GM10248 (cell line): ENCODE measurements around the gene HORMAD2.
"Not testable (repeated sequence)": the region's sequence is repeated elsewhere in the genome, so short reads cannot be mapped to it uniquely, and the experiment has no call there.

ENCODE experiments used
- CTCF ChIA-PET: fragments of 300-600 bp; sonication (Branson Sonifier 250); formaldehyde crosslinking; extraction: SDS; loops from one replicate; lab custom pipeline; 2021; ENCODE audit warnings: antibody characterized with exemption; lab: Yijun Ruan, JAX
- POLR2A ChIA-PET: fragments of 350-650 bp; sonication (Branson Sonifier 250); formaldehyde crosslinking; extraction: SDS; loops from one replicate; lab custom pipeline; 2020; ENCODE audit warnings: antibody characterized with exemption; lab: Yijun Ruan, JAX
- DNase-seq: peaks from one replicate; pipeline ENCODE4 v3.0.0; 2012; ENCODE audit errors: extremely low spot score
- CTCF ChIP-seq: IDR thresholded peaks from 2 replicates; pipeline ENCODE4 v1.5.1; 2012; ENCODE audit warnings: mild to moderate bottlenecking, low read depth; ENCODE audit errors: extremely low read depth, missing control alignments, control extremely low read depth

The HORMAD2 gene

GRCh38 chr22:30054067-30054763, 26.0 kb upstream of the HORMAD2 start:
- POLR2A ChIA-PET = no interaction called here
- no peak for DNase-seq
- CTCF ChIA-PET = interaction anchor here (0.7 to 1.5 kb wide), 5 partner anchors 19 to 429 kb away, joined by 3 to 5 read pairs (median 3); no protein-coding TSS in a partner anchor
- TF ChIP-seq CTCF = no peak

- CTCF ChIA-PET = interaction anchor here (0.7 to 1.5 kb wide), 5 partner anchors 19 to 429 kb away, joined by 3 to 5 read pairs (median 3); no protein-coding TSS in a partner anchor
- no peak for DNase-seq
- TF ChIP-seq CTCF = no peak
- POLR2A ChIA-PET = no interaction called here
Measured at GRCh38 chr22:30054764-30055069, 25.5 kb upstream of the HORMAD2 start.

- no peak for TF ChIP-seq CTCF
- DNase-seq = no peak
- POLR2A ChIA-PET = no interaction called here
- CTCF ChIA-PET = interaction anchor here (1.8 kb wide), 1 partner anchor 51 kb away, joined by 3 read pairs; no protein-coding TSS in a partner anchor
Measured at GRCh38 chr22:30056015-30056414, 24.2 kb upstream of the HORMAD2 start.

- CTCF ChIA-PET = interaction anchor here (1.3 to 1.8 kb wide), 5 partner anchors 10 to 421 kb away, joined by 3 to 5 read pairs (median 3); no protein-coding TSS in a partner anchor
Measured at GRCh38 chr22:30057375-30057774, 22.9 kb upstream of the HORMAD2 start.

GRCh38 chr22:30059346-30060020, 20.8 kb upstream of the HORMAD2 start:
- DNase-seq, CTCF ChIA-PET, POLR2A ChIA-PET: not testable (repeated sequence)

More at GRCh38 chr22:30057375-30057774, 22.9 kb upstream of the HORMAD2 start:
- TF ChIP-seq CTCF = no peak
- DNase-seq = no peak
- POLR2A ChIA-PET = no interaction called here

- CTCF ChIA-PET = interaction anchor here (1.2 kb wide), 1 partner anchor 56 kb away, joined by 3 read pairs; no protein-coding TSS in a partner anchor
- POLR2A ChIA-PET = interaction anchor here (0.7 kb wide), 1 partner anchor 461 kb away, joined by 5 read pairs; no protein-coding TSS in a partner anchor
Measured at GRCh38 chr22:30061094-30061493, 19.2 kb upstream of the HORMAD2 start.

GRCh38 chr22:30062259-30062658, 18.0 kb upstream of the HORMAD2 start:
- CTCF ChIA-PET = no interaction called here
- TF ChIP-seq CTCF = no peak
- no peak for DNase-seq
- POLR2A ChIA-PET = no interaction called here

More at GRCh38 chr22:30061094-30061493, 19.2 kb upstream of the HORMAD2 start:
- DNase-seq = not testable (repeated sequence)
